ENCODE data around the gene NBPF14. TPM values are rescaled to one million over a fixed set of nuclear protein-coding genes. Genes with fewer than 3 reads are reported as not detected.
"Not testable (repeated sequence)": the region's sequence is repeated elsewhere in the genome, so short reads cannot be mapped to it uniquely, and the experiment has no call there.

The NBPF14 gene
- total RNA-seq, 1 experiment from 2014 or later: 9.5 TPM

DNA sequence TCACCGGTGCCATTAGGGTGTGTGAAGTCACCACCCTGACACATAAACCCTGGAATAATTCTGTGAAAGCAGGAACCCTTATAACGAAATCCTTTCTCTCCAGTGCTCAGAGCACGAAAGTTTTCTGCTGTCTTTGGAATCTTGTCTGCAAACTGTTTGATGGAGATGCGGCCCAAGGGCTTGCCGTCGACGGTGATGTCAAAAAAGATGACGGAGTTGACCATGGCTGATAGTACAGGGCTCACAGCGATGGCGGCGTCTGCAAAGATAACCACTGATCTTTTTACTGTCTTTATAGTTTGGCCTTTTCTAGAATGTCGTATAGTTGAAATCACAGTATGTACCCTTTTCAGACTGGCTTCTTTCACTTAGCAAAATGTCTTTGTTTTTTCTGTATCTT lies 112.8 kb downstream of the NBPF14 start, which contains the start of gene PPIAL4G:
Gene PPIAL4G, minus strand, starts transcription at position 274 of the 400 bp plus-strand sequence. Its CDS starts 50 bp downstream, at position 224.
- in situ Hi-C loops (cut with HindIII; ENCODE audit: low pct_unique_long_range_greater_than_20kb, low sequenced_read_pairs); DNase-seq (ENCODE audit: low read depth): not testable (repeated sequence)

Other genes with a start within 250 kb of the NBPF14 start
- gene PPIAL4G, start 112.7 kb downstream of the NBPF14 start, total RNA-seq (2014; rRNA removed; shearing (Covaris generic); ENCODE audit: low replicate concordance): not detected in 2 replicates
- 4.6 TPM in 1 of 2 replicates, not detected in the other for gene NUDT4B, start 152.8 kb upstream of the NBPF14 start, total RNA-seq (2014; rRNA removed; shearing (Covaris generic); ENCODE audit: low replicate concordance)
- gene PDE4DIP, start 248.4 kb upstream of the NBPF14 start, total RNA-seq (2014; rRNA removed; shearing (Covaris generic); ENCODE audit: low replicate concordance): 15.0 and 27.0 TPM in 2 replicates